IMR-90 (cell line): ENCODE results near the gene TLR3. TPM values are rescaled to one million over a fixed set of nuclear protein-coding genes. Genes with fewer than 3 reads are reported as not detected.

Experiments used
- ATAC-seq: fragments of 200-7000 bp; cut with Tn5 transposase; 2 replicates; pipeline ENCODE4 v1.9.1; 2020; ENCODE audit warnings: low read depth, mild to moderate bottlenecking, moderate library complexity
- BruUV-seq: library from RNA; stranded (reverse); fragments of 400-500 nt; replicated peaks from 2 replicates; lab custom pipeline; 2021; lab: Mats Ljungman, UMichigan
- CTCF ChIA-PET: fragments of 300-600 bp; formaldehyde crosslinking; extraction: SDS; loops from one replicate; lab custom pipeline; 2021; ENCODE audit warnings: antibody characterized with exemption; lab: Yijun Ruan, JAX
- POLR2A ChIA-PET: fragments of 300-600 bp; sonication (Branson Sonifier 250); formaldehyde crosslinking; loops from one replicate; lab custom pipeline; 2022; ENCODE audit warnings: antibody characterized with exemption; ENCODE audit not compliant: unreplicated experiment; lab: Charles Lee
- DNase-seq: peaks from one replicate; pipeline ENCODE4 v3.0.0; 2013
- H2AFZ ChIP-seq: replicated peaks from 2 replicates; pipeline ENCODE3; 2013; ENCODE audit warnings: low read length, mild to moderate bottlenecking; ENCODE audit not compliant: poor library complexity
- H2AK5ac ChIP-seq: 2 replicates; pipeline ENCODE4 v1.6.1; 2013; ENCODE audit warnings: low read depth, low read length, inconsistent platforms
- H2AK9ac ChIP-seq: replicated peaks from 2 replicates; pipeline ENCODE3; 2013; ENCODE audit warnings: mild to moderate bottlenecking, low read depth, low read length, moderate library complexity; ENCODE audit not compliant: poor library complexity
- H2BK120ac ChIP-seq: 2 replicates; pipeline ENCODE4 v1.6.1; 2013; ENCODE audit warnings: low read depth, low read length, inconsistent platforms
- H2BK15ac ChIP-seq: 3 replicates; pipeline ENCODE4 v1.6.1; 2013; ENCODE audit warnings: low read depth, low read length, inconsistent platforms
- H2BK20ac ChIP-seq: 2 replicates; pipeline ENCODE4 v1.6.1; 2013; ENCODE audit warnings: low read depth, mild to moderate bottlenecking, inconsistent platforms, low read length, moderate library complexity
- H2BK5ac ChIP-seq: 2 replicates; pipeline ENCODE4 v1.6.1; 2013; ENCODE audit warnings: mild to moderate bottlenecking, low read depth, low read length, inconsistent platforms; ENCODE audit not compliant: poor library complexity, severe bottlenecking
- H3K14ac ChIP-seq: replicated peaks from 2 replicates; pipeline ENCODE4 v1.6.1; 2013; ENCODE audit warnings: low read depth, low read length, inconsistent platforms
- H3K18ac ChIP-seq: 2 replicates; pipeline ENCODE4 v1.6.1; 2013; ENCODE audit warnings: low read depth, low read length, control low read depth
- H3K23ac ChIP-seq: 2 replicates; pipeline ENCODE4 v1.6.1; 2013; ENCODE audit warnings: low read depth, low read length, inconsistent platforms
- H3K27ac ChIP-seq: 2 replicates; pipeline ENCODE4 v1.5.1; 2013; ENCODE audit warnings: mild to moderate bottlenecking, control low read depth, low read length; ENCODE audit not compliant: insufficient read depth
- H3K27me3 ChIP-seq: 2 replicates; pipeline ENCODE4 v1.6.1; 2013; ENCODE audit warnings: low read length; ENCODE audit not compliant: control insufficient read depth, insufficient read depth
- H3K36me3 ChIP-seq: 2 replicates; pipeline ENCODE4 v1.6.1; 2013; ENCODE audit warnings: low read length, mixed read lengths; ENCODE audit not compliant: control insufficient read depth, insufficient read depth
- H3K4ac ChIP-seq: 2 replicates; pipeline ENCODE4 v1.6.1; 2013; ENCODE audit warnings: low read depth, low read length, inconsistent platforms
- H3K4me1 ChIP-seq: 2 replicates; pipeline ENCODE4 v1.6.1; 2013; ENCODE audit warnings: low read length, mixed read lengths; ENCODE audit not compliant: control insufficient read depth, insufficient read depth
- H3K4me2 ChIP-seq: 2 replicates; pipeline ENCODE4 v1.6.1; 2013; ENCODE audit warnings: low read depth, mild to moderate bottlenecking, control low read depth, low read length, moderate library complexity
- H3K4me3 ChIP-seq: 2 replicates; pipeline ENCODE4 v1.5.1; 2013; ENCODE audit warnings: low read depth, mild to moderate bottlenecking, control low read depth, low read length, moderate library complexity; ENCODE audit not compliant: insufficient read depth
- H3K56ac ChIP-seq: 2 replicates; pipeline ENCODE4 v1.6.1; 2013; ENCODE audit warnings: low read length, inconsistent platforms; ENCODE audit not compliant: insufficient read depth; ENCODE audit errors: extremely low read depth
- H3K79me1 ChIP-seq, 2 experiments: 2 replicates each; pipeline ENCODE4 v1.6.1; 2013; ENCODE audit warnings: low read length in 2 of 2, inconsistent platforms in 1 of 2, low read depth in 1 of 2
- H3K9ac ChIP-seq: 2 replicates; pipeline ENCODE4 v1.6.1; 2013; ENCODE audit warnings: low read depth, low read length, control low read depth
- H3K9me1 ChIP-seq: 2 replicates; pipeline ENCODE4 v1.6.1; 2013; ENCODE audit warnings: low read length, inconsistent platforms; ENCODE audit not compliant: insufficient read depth
- H3K9me3 ChIP-seq: 2 replicates; pipeline ENCODE4 v1.6.1; 2013; ENCODE audit warnings: low read length; ENCODE audit not compliant: control insufficient read depth, insufficient read depth
- H4K20me1 ChIP-seq: 2 replicates; pipeline ENCODE4 v1.6.1; 2013; ENCODE audit warnings: low read length, inconsistent platforms; ENCODE audit not compliant: insufficient read depth
- H4K5ac ChIP-seq: 2 replicates; pipeline ENCODE4 v1.6.1; 2013; ENCODE audit warnings: mild to moderate bottlenecking, low read depth, low read length, control low read depth
- H4K8ac ChIP-seq, 2 experiments: 2 replicates each; pipeline ENCODE4 v1.6.1; 2013; ENCODE audit warnings: low read depth in 2 of 2, low read length in 2 of 2, control low read depth in 1 of 2, inconsistent platforms in 1 of 2
- H4K91ac ChIP-seq: 2 replicates; pipeline ENCODE4 v1.6.1; 2013; ENCODE audit warnings: low read depth, low read length, inconsistent platforms; ENCODE audit not compliant: insufficient read depth
- CEBPB ChIP-seq: IDR thresholded peaks from 2 replicates; pipeline ENCODE4 v1.6.1; 2012; ENCODE audit warnings: low read depth, low read length, improper control_type of control experiment
- FOS ChIP-seq: fragments of 150-350 bp; IDR thresholded peaks from 2 replicates; pipeline ENCODE4 v1.6.1; 2016; ENCODE audit warnings: low read depth, low read length
- WGBS, 2 experiments: methylation state at CpG; one replicate each; pipeline versions ENCODE4 v1.1.5 to v1.1.7; 2013; ENCODE audit warnings: missing lambda C conversion rate in 2 of 2; ENCODE audit not compliant: insufficient read length in 1 of 2; ENCODE audit errors: extremely low coverage in 2 of 2; 5-methylcytosine and 5-hydroxymethylcytosine counted together
- dilution Hi-C: fragments of 300-500 bp; cut with HindIII; formaldehyde crosslinking; loops from one replicate; pipeline ENCODE4 v1.14.3; 2018; ENCODE audit warnings: low sequenced_read_pairs; ENCODE audit not compliant: unreplicated experiment
- in situ Hi-C: fragments of 300-500 bp; cut with MboI; formaldehyde crosslinking; loops from 3 replicates; pipeline ENCODE4 v1.14.3; 2019; ENCODE audit warnings: low sequenced_read_pairs, inconsistent platforms, mixed read lengths
- intact Hi-C: fragments of 100-400 bp; cut with micrococcal nuclease; formaldehyde crosslinking; loops from 2 replicates; pipeline ENCODE4 v1.10.0; 2022
- polyA plus RNA-seq, 3 experiments: library from polyadenylated mRNA; depleted of rRNA; stranded (reverse); fragments of >200 nt; gene quantifications; 2 replicates each; pipeline ENCODE4 v1.2.3, GENCODE V29; 2012; ENCODE audit warnings: low replicate concordance in 1 of 3
- total RNA-seq: library from RNA; depleted of rRNA; stranded (reverse); fragments of >200 nt; gene quantifications from 2 replicates; pipeline ENCODE4 v1.2.3, GENCODE V29; 2012
- TF ChIP-seq, protein P1 (sequence below): fragments of 150-350 bp; IDR thresholded peaks from 2 replicates; pipeline ENCODE4 v1.6.1; 2017; ENCODE audit warnings: mild to moderate bottlenecking, antibody characterized with exemption, low read length, low read depth

TLR3 gene
- total and polyA plus RNA-seq, 2 of the 4 experiments (the other 2 are of a cell fraction): 0.12 to 0.36 TPM

DNA sequence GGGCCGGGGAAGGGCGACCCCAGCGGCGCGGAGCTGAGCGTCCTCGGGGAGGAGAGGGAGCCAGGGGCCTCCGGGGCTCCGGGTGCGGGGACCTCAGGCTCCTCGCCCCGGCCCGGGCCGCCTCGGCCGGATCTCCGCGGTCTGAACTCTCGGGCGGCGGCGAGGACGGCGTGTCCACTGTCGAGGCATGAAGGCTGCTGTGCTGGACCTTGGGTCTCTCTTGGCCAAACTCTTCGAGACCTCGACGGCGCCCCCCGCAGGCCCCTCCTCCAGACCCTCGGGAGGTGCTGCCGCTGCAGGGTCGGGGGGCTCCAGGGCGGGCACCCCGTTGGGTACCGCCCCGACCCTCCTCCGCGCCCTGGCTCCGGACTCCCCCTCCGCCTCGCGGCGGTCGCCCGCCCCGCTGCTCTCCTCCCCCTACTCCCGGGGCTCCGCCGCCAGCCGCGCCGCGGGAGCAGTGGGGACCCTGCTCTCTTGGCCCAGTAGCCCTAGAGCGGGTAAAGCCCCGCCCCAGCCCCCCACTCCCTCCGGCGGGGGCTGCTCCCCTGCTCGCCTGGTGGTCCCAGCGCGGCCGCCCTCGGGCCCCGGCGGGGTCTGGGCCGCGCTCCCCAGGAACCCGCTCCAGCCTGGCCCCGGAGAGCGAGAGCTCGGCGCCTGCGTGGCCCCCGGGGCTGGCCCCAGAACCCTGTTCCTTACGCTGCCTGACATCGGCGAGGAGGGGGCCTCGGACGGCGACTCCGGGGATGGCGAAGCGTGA lies 36.1 kb downstream of the TLR3 start:
- Histone ChIP-seq H3K9me1 (no peaks in the 10 kb centered on the region), H3K4me2 (no peak overlapping the region), H4K8ac (no peak overlapping the region), H3K56ac (no peak overlapping the region), H3K14ac (no peak overlapping the region), H2AK5ac (no peak overlapping the region), H3K23ac (no peak overlapping the region), H4K91ac (no peak overlapping the region), H3K36me3 (no peaks in the 10 kb centered on the region), H3K79me1 (no peaks in the 10 kb centered on the region), H3K9me3 (no peaks in the 10 kb centered on the region), H3K27ac (no peak overlapping the region), H3K27me3 (peaks cover 24% of the 10 kb centered on the region), H2AFZ (peak overlapping the region; percentile 14), H3K9ac (no peak overlapping the region), H3K4ac (no peak overlapping the region), H3K18ac (no peak overlapping the region), H2BK15ac (no peak overlapping the region), H2BK20ac (no peak overlapping the region), H2AK9ac (peak overlapping the region; percentile 37), H3K4me3 (peak overlapping the region; percentile 3; the same call in 1 of the 2 replicates), H3K4me1 (no peaks in the 10 kb centered on the region), H2BK120ac (no peak overlapping the region), H2BK5ac (no peak overlapping the region), H4K5ac (no peak overlapping the region), H4K20me1 (no peaks in the 10 kb centered on the region)
- no peak for DNase-seq
- intact Hi-C loops (no loop called here), dilution Hi-C loops (no loop called here), in situ Hi-C loops (no loop called here)
- TF ChIP-seq FOS (no peak), CEBPB (no peak)
- TF ChIP-seq, protein P1, sequence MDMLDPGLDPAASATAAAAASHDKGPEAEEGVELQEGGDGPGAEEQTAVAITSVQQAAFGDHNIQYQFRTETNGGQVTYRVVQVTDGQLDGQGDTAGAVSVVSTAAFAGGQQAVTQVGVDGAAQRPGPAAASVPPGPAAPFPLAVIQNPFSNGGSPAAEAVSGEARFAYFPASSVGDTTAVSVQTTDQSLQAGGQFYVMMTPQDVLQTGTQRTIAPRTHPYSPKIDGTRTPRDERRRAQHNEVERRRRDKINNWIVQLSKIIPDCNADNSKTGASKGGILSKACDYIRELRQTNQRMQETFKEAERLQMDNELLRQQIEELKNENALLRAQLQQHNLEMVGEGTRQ: no peak
- WGBS, 2 experiments: 4% methylated on average over 36 of the region's 83 CpGs; no CpG with 5 or more reads in 1 of the 2 experiments
- peak; percentile 63 for ATAC-seq
- BruUV-seq: no TSS peak
- CTCF ChIA-PET: no interaction called here
- POLR2A ChIA-PET: no interaction called here
